ENCODE measurements around the gene HES4.

HES4 gene

GRCh38 chr1:984476-984814 lies 15.5 kb downstream of the HES4 start:
- Histone ChIP-seq H4K91ac (ENCODE audit: low read depth, low read length, poor library complexity) (no peak overlapping the region), H2BK120ac (ENCODE audit: low read depth, low read length) (no peak overlapping the region), H3K27ac (replicated peaks; ENCODE audit: low read length) (no peak overlapping the region), H3K4me1 (ENCODE audit: control insufficient read depth in 2 of 2, insufficient read depth in 1 of 2, low read depth in 1 of 2, low read length in 2 of 2) (no peaks in the 10 kb centered on the region), H2AK5ac (ENCODE audit: low read depth, low read length) (no peak overlapping the region), H3K79me1 (ENCODE audit: low read depth, low read length) (no peaks in the 10 kb centered on the region), H3K4me3 (ENCODE audit: low read length in 2 of 2) (no peak overlapping the region), H2BK12ac (ENCODE audit: low read length) (no peak overlapping the region), H3K4ac (ENCODE audit: low read length) (no peak overlapping the region), H2BK15ac (ENCODE audit: low read length) (peak overlapping the region; percentile 9), H3K36me3 (replicated peaks in 1 of 2; ENCODE audit: control insufficient read depth in 2 of 2, insufficient read depth in 2 of 2, low read length in 2 of 2) (no peaks in the 10 kb centered on the region), H3K27me3 (ENCODE audit: control insufficient read depth in 3 of 3, insufficient read depth in 3 of 3, low read depth in 1 of 3, low read length in 3 of 3) (peaks cover 0 to 48% (median 4%) of the 10 kb centered on the region in 3 experiments), H3K4me2 (ENCODE audit: insufficient read depth, low read length, poor library complexity, severe bottlenecking) (no peak overlapping the region), H3K23ac (ENCODE audit: low read depth, low read length, poor library complexity) (no peak overlapping the region), H3K9me3 (replicated peaks in 1 of 2; ENCODE audit: control insufficient read depth in 2 of 2, insufficient read depth in 1 of 2, low read depth in 1 of 2, low read length in 2 of 2) (peaks cover 0 to 4% of the 10 kb centered on the region in 2 donors), H2AFZ (ENCODE audit: low read length) (peak overlapping the region; percentile 84), H3K9ac (ENCODE audit: low read depth, low read length, poor library complexity) (no peak overlapping the region), H3K18ac (ENCODE audit: low read length) (peak overlapping the region; percentile 85), H4K8ac (ENCODE audit: low read depth, low read length) (no peak overlapping the region), H2BK5ac (ENCODE audit: low read length) (no peak overlapping the region), H3K14ac (ENCODE audit: low read length) (no peak overlapping the region)
- no peak for DNase-seq (ENCODE audit: low spot score)
- no CpG with 5 or more reads among the region's 12 CpGs for WGBS, 2 donors (ENCODE audit: extremely low coverage in 2 of 2, insufficient read length in 2 of 2, insufficient replicate concordance in 1 of 2)

GRCh38 chr1:983798-984475 lies 16.0 kb downstream of the HES4 start:
- Histone ChIP-seq H3K27me3 (ENCODE audit: control insufficient read depth in 3 of 3, insufficient read depth in 3 of 3, low read depth in 1 of 3, low read length in 3 of 3) (peaks cover 0 to 51% (median 4%) of the 10 kb centered on the region in 3 experiments), H3K23ac (ENCODE audit: low read depth, low read length, poor library complexity) (peak overlapping the region; percentile 96), H3K79me1 (ENCODE audit: low read depth, low read length) (no peaks in the 10 kb centered on the region), H2BK5ac (ENCODE audit: low read length) (peak overlapping the region; percentile 93), H2BK12ac (ENCODE audit: low read length) (peak overlapping the region; percentile 41), H3K9me3 (replicated peaks in 1 of 2; ENCODE audit: control insufficient read depth in 2 of 2, insufficient read depth in 1 of 2, low read depth in 1 of 2, low read length in 2 of 2) (peaks cover 0 to 4% of the 10 kb centered on the region in 2 donors), H3K27ac (replicated peaks; ENCODE audit: low read length) (no peak overlapping the region), H3K36me3 (replicated peaks in 1 of 2; ENCODE audit: control insufficient read depth in 2 of 2, insufficient read depth in 2 of 2, low read length in 2 of 2) (no peaks in the 10 kb centered on the region), H3K4me1 (ENCODE audit: control insufficient read depth in 2 of 2, insufficient read depth in 1 of 2, low read depth in 1 of 2, low read length in 2 of 2) (no peaks in the 10 kb centered on the region), H3K4me2 (ENCODE audit: insufficient read depth, low read length, poor library complexity, severe bottlenecking) (no peak overlapping the region), H2BK120ac (ENCODE audit: low read depth, low read length) (no peak overlapping the region), H4K8ac (ENCODE audit: low read depth, low read length) (no peak overlapping the region), H3K4me3 (ENCODE audit: low read length in 2 of 2) (no peak overlapping the region), H2AK5ac (ENCODE audit: low read depth, low read length) (peak overlapping the region; percentile 82), H3K18ac (ENCODE audit: low read length) (peak overlapping the region; percentile 85), H4K91ac (ENCODE audit: low read depth, low read length, poor library complexity) (no peak overlapping the region), H3K9ac (ENCODE audit: low read depth, low read length, poor library complexity) (peak overlapping the region; percentile 81), H3K14ac (ENCODE audit: low read length) (no peak overlapping the region), H2AFZ (ENCODE audit: low read length) (peak overlapping the region; percentile 84), H3K4ac (ENCODE audit: low read length) (no peak overlapping the region), H2BK15ac (ENCODE audit: low read length) (peak overlapping the region; percentile 21)
- no peak for DNase-seq (ENCODE audit: low spot score)
- WGBS, 2 donors (ENCODE audit: extremely low coverage in 2 of 2, insufficient read length in 2 of 2, insufficient replicate concordance in 1 of 2): no CpG with 5 or more reads among the region's 29 CpGs

GRCh38 chr1:982765-983436 lies 17.0 kb downstream of the HES4 start:
- Histone ChIP-seq H3K36me3 (replicated peaks in 1 of 2; ENCODE audit: control insufficient read depth in 2 of 2, insufficient read depth in 2 of 2, low read length in 2 of 2) (no peaks in the 10 kb centered on the region), H3K18ac (ENCODE audit: low read length) (peak overlapping the region; percentile 31), H3K4me1 (ENCODE audit: control insufficient read depth in 2 of 2, insufficient read depth in 1 of 2, low read depth in 1 of 2, low read length in 2 of 2) (no peaks in the 10 kb centered on the region), H3K23ac (ENCODE audit: low read depth, low read length, poor library complexity) (peak overlapping the region; percentile 67), H4K8ac (ENCODE audit: low read depth, low read length) (no peak overlapping the region), H2BK5ac (ENCODE audit: low read length) (peak overlapping the region; percentile 94), H3K27me3 (ENCODE audit: control insufficient read depth in 3 of 3, insufficient read depth in 3 of 3, low read depth in 1 of 3, low read length in 3 of 3) (peaks cover 0 to 51% (median 4%) of the 10 kb centered on the region in 3 experiments), H3K14ac (ENCODE audit: low read length) (no peak overlapping the region), H3K4me2 (ENCODE audit: insufficient read depth, low read length, poor library complexity, severe bottlenecking) (no peak overlapping the region), H2BK120ac (ENCODE audit: low read depth, low read length) (no peak overlapping the region), H3K9me3 (replicated peaks in 1 of 2; ENCODE audit: control insufficient read depth in 2 of 2, insufficient read depth in 1 of 2, low read depth in 1 of 2, low read length in 2 of 2) (no peaks in the 10 kb centered on the region), H3K9ac (ENCODE audit: low read depth, low read length, poor library complexity) (no peak overlapping the region), H3K4me3 (ENCODE audit: low read length in 2 of 2) (no peak overlapping the region), H2BK15ac (ENCODE audit: low read length) (peak overlapping the region; percentile 89), H2AFZ (ENCODE audit: low read length) (no peak overlapping the region), H3K4ac (ENCODE audit: low read length) (no peak overlapping the region), H3K27ac (replicated peaks; ENCODE audit: low read length) (no peak overlapping the region), H4K91ac (ENCODE audit: low read depth, low read length, poor library complexity) (no peak overlapping the region), H3K79me1 (ENCODE audit: low read depth, low read length) (no peaks in the 10 kb centered on the region), H2BK12ac (ENCODE audit: low read length) (peak overlapping the region; percentile 58), H2AK5ac (ENCODE audit: low read depth, low read length) (peak overlapping the region; percentile 40)
- DNase-seq (ENCODE audit: low spot score): no peak
- WGBS, 2 donors (ENCODE audit: extremely low coverage in 2 of 2, insufficient read length in 2 of 2, insufficient replicate concordance in 1 of 2): no CpG with 5 or more reads among the region's 43 CpGs

GRCh38 chr1:981955-982558 lies 17.8 kb downstream of the HES4 start, which contains the start of gene PERM1:
TSS of gene PERM1 (minus strand) at chr1:982093. CDS start at chr1:981029, 1,064 bp downstream.
- WGBS, 2 donors (ENCODE audit: extremely low coverage in 2 of 2, insufficient read length in 2 of 2, insufficient replicate concordance in 1 of 2): no CpG with 5 or more reads among the region's 28 CpGs
- peak within 1 kb of the TSS; percentile 73 for H2BK12ac ChIP-seq (ENCODE audit: low read length)
- no peak within 1 kb of the TSS for H2BK120ac ChIP-seq (ENCODE audit: low read depth, low read length)
- H2BK15ac ChIP-seq (ENCODE audit: low read length): peak within 1 kb of the TSS; percentile 89
- no peak within 1 kb of the TSS for H3K4me3 ChIP-seq (ENCODE audit: low read length in 2 of 2)
- H3K9ac ChIP-seq (ENCODE audit: low read depth, low read length, poor library complexity): peak within 1 kb of the TSS; percentile 83
- peak within 1 kb of the TSS; percentile 48 for H3K18ac ChIP-seq (ENCODE audit: low read length)
- no peak within 1 kb of the TSS for H3K4me2 ChIP-seq (ENCODE audit: insufficient read depth, low read length, poor library complexity, severe bottlenecking)
- no peak within 1 kb of the TSS for H3K14ac ChIP-seq (ENCODE audit: low read length)
- H3K27ac ChIP-seq (replicated peaks; ENCODE audit: low read length): no peak within 1 kb of the TSS
- H3K23ac ChIP-seq (ENCODE audit: low read depth, low read length, poor library complexity): peak within 1 kb of the TSS; percentile 67
- no peak for DNase-seq (ENCODE audit: low spot score)
- no peak within 1 kb of the TSS for H4K91ac ChIP-seq (ENCODE audit: low read depth, low read length, poor library complexity)
- H3K4me1 ChIP-seq (ENCODE audit: control insufficient read depth in 2 of 2, insufficient read depth in 1 of 2, low read depth in 1 of 2, low read length in 2 of 2): no peaks in the 10 kb centered on the region
- H3K79me1 ChIP-seq (ENCODE audit: low read depth, low read length): no peaks in the 10 kb centered on the region
- H3K36me3 ChIP-seq (replicated peaks in 1 of 2; ENCODE audit: control insufficient read depth in 2 of 2, insufficient read depth in 2 of 2, low read length in 2 of 2): no peaks in the 10 kb centered on the region
- H2AK5ac ChIP-seq (ENCODE audit: low read depth, low read length): peak within 1 kb of the TSS; percentile 84
- H2BK5ac ChIP-seq (ENCODE audit: low read length): peak within 1 kb of the TSS; percentile 94
- H3K4ac ChIP-seq (ENCODE audit: low read length): no peak within 1 kb of the TSS
- H2AFZ ChIP-seq (ENCODE audit: low read length): no peak within 1 kb of the TSS
- no peaks in the 10 kb centered on the region for H3K9me3 ChIP-seq (replicated peaks in 1 of 2; ENCODE audit: control insufficient read depth in 2 of 2, insufficient read depth in 1 of 2, low read depth in 1 of 2, low read length in 2 of 2)
- no peak within 1 kb of the TSS for H4K8ac ChIP-seq (ENCODE audit: low read depth, low read length)
- H3K27me3 ChIP-seq (ENCODE audit: control insufficient read depth in 3 of 3, insufficient read depth in 3 of 3, low read depth in 1 of 3, low read length in 3 of 3): peaks cover 0 to 51% (median 4%) of the 10 kb centered on the region in 3 experiments

All from neuronal stem cell (in vitro differentiated cells).